ENCODE measurements around the gene DSCAM.

DSCAM gene

DNA sequence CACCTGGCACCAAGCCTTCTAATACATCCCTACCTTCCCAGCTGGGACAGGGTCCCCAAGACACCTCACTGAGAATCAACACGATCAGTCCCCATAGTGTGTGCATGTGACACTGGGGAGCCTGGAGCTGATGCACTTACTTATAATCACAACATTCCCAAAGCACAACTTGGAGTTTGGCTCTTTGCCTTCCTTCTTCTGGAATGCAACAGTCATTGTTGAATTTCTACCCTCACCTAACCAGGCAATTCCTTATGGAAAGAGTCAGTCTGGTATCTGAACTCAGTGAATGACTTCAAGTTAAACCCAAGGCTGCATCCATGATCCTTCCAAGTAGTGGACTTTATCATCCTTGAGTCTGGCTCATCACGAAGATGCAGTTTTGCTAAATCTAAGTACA, 86.1 kb downstream of the DSCAM start:
- DNase-seq (ENCODE audit: low read depth in 2 of 2): no peak

DNA sequence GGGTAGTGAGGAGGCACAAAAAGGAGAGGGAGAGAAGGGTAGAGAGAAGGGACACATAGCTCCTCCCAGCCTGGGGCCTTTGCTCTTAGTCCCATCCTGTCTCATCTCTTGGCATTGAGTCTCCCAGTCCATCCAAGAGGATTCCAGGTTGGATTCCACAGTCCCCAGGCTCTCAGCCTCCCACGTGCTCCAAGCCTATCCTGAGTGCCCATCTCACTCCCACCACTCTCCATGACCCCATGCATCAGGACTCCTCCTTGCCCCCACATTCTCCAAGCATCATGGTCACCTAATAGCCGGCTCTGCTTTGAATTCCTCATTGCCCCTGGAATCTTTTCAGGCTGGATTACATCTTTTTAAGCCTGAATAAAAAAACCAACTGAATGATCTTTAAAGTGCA, 87.9 kb downstream of the DSCAM start:
- no peak for DNase-seq (ENCODE audit: low read depth in 2 of 2)
- TF ChIP-seq CTCF (IDR thresholded peaks at IDR 0.05; ENCODE audit: low read depth, low read length): no peak
- no peak overlapping the region for H3K4me3 ChIP-seq (replicated peaks in 1 of 2; ENCODE audit: low read depth in 2 of 2, low read length in 2 of 2)

More for the DNA sequence above, 86.1 kb downstream of the DSCAM start:
- H3K4me3 ChIP-seq (replicated peaks in 1 of 2; ENCODE audit: low read depth in 2 of 2, low read length in 2 of 2): no peak overlapping the region
- no peak for TF ChIP-seq CTCF (IDR thresholded peaks at IDR 0.05; ENCODE audit: low read depth, low read length)

DNA sequence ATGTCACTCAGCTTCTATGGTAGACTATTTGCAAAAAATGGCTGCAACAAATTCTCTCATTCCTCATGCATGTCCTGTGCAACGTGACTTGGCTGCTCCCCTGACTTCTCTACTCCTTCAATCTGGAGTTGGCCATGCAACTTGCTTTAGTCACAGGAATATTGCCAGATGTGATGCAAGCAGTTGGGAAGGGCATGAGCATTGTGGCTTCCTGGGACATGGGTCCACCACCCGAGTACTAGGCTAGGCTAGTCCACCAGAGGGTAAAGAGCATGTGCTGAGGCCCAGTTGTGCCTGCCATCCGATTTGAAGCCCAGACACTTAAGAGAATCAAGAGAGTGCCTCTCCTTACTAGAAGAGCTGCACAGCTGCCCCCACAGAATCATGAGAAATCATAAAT, 89.6 kb downstream of the DSCAM start:
- no peak for TF ChIP-seq CTCF (IDR thresholded peaks at IDR 0.05; ENCODE audit: low read depth, low read length)
- DNase-seq (ENCODE audit: low read depth in 2 of 2): no peak
- no peak overlapping the region for H3K4me3 ChIP-seq (replicated peaks in 1 of 2; ENCODE audit: low read depth in 2 of 2, low read length in 2 of 2)

- no peak overlapping the region for H3K4me3 ChIP-seq (replicated peaks in 1 of 2; ENCODE audit: low read depth in 2 of 2, low read length in 2 of 2)
- no peak for TF ChIP-seq CTCF (IDR thresholded peaks at IDR 0.05; ENCODE audit: low read depth, low read length)
- no peak for DNase-seq (ENCODE audit: low read depth in 2 of 2)
Measured at GRCh38 chr21:40754466-40754865, 92.5 kb downstream of the DSCAM start.

DNA sequence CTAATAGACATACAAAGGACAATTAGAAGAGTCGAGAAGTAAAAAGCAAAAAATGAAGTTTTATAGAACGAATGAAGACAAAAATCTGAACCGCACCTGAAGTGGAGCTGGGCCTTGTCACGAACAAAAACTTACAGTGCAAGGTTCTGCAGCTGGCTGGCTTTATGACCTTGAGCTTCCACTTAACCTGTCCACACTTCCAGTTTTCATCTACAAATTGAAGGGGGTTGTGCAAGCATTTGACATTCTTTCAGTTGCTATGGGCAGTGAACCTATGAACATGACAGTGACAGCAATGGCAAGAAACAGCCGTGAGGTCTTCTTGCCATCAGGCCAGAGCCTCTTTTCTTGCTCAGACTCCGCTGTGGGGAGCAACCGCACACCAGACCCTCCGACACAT, 93.2 kb downstream of the DSCAM start:
- no peak overlapping the region for H3K4me3 ChIP-seq (replicated peaks in 1 of 2; ENCODE audit: low read depth in 2 of 2, low read length in 2 of 2)
- no peak for DNase-seq (ENCODE audit: low read depth in 2 of 2)
- no peak for TF ChIP-seq CTCF (IDR thresholded peaks at IDR 0.05; ENCODE audit: low read depth, low read length)

GRCh38 chr21:40752125-40752524, 94.8 kb downstream of the DSCAM start:
- no peak overlapping the region for H3K4me3 ChIP-seq (replicated peaks in 1 of 2; ENCODE audit: low read depth in 2 of 2, low read length in 2 of 2)
- no peak for TF ChIP-seq CTCF (IDR thresholded peaks at IDR 0.05; ENCODE audit: low read depth, low read length)
- no peak for DNase-seq (ENCODE audit: low read depth in 2 of 2)

GRCh38 chr21:40751221-40751620, 95.7 kb downstream of the DSCAM start:
- no peak for DNase-seq (ENCODE audit: low read depth in 2 of 2)

More at GRCh38 chr21:40751221-40751620, 95.7 kb downstream of the DSCAM start:
- TF ChIP-seq CTCF (IDR thresholded peaks at IDR 0.05; ENCODE audit: low read depth, low read length): no peak
- no peak overlapping the region for H3K4me3 ChIP-seq (replicated peaks in 1 of 2; ENCODE audit: low read depth in 2 of 2, low read length in 2 of 2)
